Caki2 (cell line): Measurements from ENCODE around the gene GAS5. TPM values are rescaled to one million over a fixed set of nuclear protein-coding genes. Genes with fewer than 3 reads are reported as not detected.
"Not testable (repeated sequence)": the region's sequence is repeated elsewhere in the genome, so short reads cannot be mapped to it uniquely, and the experiment has no call there.

Source experiments
- DNase-seq: peaks from one replicate; pipeline ENCODE4 v3.0.0-alpha.2; 2015; ENCODE audit warnings: low read depth
- in situ Hi-C: cut with HindIII; loops from 2 replicates; pipeline ENCODE4 v1.10.0; 2016; ENCODE audit warnings: low sequenced_read_pairs, low pct_unique_long_range_greater_than_20kb, mixed read lengths
- total RNA-seq: library from RNA; depleted of rRNA; stranded (reverse); fragments of >200 nt; shearing (Covaris generic); gene quantifications from 2 replicates; pipeline ENCODE4 v1.2.3, GENCODE V29; 2014; ENCODE audit warnings: low replicate concordance

GAS5 gene
- total RNA-seq, 1 experiment from 2014 or later, result 193 TPM

DNA sequence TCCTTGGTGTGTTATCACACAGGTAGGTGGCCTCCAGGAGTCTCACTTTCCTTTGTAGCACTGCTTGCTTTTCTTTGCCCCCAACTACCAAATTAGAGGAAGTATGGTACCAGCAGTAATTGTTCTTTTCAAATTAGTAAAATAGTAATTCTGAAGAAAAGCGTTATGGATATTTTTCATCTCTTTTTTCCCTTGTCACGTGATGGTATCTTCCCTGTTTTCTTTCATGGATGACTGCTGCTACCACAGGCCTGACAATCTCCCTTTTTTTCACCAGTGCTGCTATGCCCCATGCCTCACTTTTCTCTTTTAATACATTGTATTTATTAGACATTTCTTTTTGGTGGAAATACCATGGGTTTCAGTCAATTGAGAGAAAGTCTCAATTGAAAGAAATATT lies 3.7 kb upstream of the GAS5 start:
- no peak for DNase-seq
- in situ Hi-C loops, result no loop called here

DNA sequence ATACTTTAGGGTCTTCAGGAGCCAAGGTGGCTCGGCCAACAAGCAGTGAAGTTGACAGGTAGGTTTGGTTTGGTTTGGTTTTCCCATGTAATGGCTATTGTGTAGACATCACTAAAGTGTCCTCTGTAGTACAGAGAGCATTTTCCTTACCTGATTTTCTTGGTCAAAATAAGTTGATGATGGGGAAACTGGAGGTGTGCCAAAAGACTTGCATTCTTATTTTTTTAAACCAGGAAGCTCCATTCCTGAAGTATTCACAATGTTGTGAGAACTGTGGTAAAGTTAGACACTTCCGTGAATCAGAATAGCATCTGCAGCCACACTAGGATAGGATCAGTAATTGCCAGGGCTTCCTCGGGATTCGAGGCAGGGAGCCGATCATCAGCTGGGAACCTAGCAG lies 3.3 kb upstream of the GAS5 start:
- no peak for DNase-seq
- in situ Hi-C loops, result no loop called here

DNA sequence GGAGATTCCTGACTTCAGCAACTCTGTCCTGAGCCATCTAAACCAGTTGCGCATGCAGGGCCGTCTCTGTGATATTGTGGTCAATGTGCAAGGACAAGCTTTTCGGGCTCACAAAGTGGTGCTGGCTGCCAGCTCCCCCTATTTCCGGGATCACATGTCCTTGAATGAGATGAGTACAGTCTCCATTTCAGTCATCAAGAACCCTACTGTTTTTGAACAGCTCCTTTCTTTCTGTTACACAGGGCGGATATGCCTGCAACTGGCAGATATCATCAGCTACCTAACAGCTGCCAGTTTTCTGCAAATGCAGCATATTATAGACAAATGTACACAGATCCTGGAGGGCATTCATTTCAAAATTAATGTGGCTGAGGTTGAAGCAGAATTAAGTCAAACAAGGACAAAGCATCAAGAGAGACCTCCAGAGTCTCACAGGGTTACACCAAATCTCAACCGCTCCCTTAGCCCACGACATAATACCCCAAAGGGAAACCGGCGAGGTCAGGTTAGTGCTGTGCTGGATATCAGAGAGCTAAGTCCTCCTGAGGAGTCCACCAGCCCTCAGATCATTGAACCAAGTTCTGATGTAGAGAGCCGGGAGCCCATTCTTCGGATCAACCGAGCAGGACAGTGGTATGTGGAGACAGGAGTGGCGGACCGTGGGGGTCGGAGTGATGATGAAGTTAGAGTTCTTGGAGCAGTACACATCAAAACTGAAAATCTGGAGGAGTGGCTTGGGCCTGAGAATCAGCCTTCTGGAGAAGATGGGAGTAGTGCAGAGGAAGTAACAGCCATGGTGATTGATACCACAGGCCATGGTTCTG lies 2.7 kb upstream of the GAS5 start:
- no peak for DNase-seq
- in situ Hi-C loops, result no loop called here

DNA sequence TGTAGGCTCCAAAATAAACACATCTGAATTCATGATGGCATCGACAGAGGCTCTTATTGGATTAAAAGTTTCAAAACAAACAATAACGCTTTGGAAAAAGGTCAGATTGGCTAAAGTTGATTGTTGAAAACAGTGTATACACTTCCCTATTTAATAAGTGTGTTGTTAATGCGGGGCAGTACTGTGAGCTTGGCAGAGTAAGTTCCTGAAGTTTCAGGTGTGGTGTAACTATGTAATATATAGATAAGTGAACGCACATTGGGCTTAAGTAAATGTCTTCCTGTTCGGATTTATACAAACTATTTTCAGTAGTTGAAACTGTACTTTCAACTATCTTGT lies 1.2 kb upstream of the GAS5 start:
- in situ Hi-C loops, result no loop called here
- no peak for DNase-seq

DNA sequence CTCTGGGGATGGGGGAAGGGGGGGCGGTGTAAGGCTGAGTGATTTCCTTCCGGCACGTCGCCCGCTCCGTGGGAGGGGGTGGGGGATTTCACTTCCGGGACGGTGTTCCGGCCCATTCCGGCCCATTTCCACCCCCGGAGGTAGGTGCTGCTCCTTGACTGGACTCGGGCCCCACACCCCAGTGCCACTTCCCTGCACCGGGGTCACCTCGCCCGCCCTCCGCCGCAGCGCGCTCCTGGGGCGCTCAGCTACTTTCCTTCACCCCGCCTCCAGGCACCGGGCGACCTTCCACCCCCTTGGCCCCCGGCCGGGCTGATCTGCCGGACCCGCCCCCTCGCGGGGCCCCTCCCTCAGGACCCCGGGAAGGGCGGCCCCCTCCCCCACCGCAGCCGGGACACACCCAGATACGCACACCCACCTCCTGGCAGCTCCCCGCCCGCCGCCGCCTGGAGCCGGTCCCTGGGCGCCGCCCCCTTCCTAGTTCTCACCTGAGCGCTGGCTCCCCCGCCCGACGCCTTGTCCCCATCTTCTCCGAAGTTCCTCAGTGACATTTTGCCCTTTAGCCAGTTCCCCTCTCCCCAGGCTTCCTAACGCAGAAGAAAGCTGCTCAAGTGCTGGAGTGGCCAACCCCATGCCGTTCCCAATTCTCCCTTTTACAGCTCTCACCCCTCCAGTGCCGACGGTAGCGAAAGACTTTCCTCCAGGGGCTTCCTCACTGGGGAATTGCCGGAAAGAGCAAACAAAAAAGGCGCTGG lies 654 bp upstream of the GAS5 start, which contains the start of gene ZBTB37:
Gene ZBTB37, plus strand, starts transcription at position 115 of the 755 bp plus-strand sequence. CDS start 1,846 bp downstream, outside the sequence.
- in situ Hi-C loops, result no loop called here
- peak; percentile 79 for DNase-seq

DNA sequence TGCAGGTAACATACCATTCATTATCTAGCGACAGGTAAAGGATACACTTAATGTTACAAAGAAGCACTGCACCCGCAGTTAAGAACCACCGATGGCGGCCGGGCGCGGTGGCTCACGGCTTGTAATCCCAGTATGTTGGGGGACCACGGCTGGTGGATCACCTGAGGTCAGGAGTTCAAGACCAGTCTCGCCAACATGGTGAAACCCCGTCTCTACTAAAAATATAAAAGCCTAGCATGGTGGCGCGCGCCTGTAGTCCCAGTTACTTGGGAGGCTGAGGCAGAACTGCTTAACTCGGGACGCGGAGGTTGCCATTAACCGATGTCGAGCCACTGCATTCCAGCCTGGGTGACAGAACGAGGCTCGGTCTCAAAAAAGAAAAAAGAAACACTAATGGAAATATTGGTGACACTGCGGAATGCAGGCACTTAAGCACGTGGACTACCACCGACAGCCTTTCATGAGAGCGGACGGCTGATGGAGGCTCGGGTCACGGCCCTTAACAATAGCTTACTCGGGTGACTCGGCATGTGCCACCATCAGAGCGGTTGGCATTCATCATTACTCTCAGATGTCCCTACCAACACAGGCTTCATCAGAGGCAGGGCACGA lies 542 bp downstream of the GAS5 start:
- in situ Hi-C loops, result no loop called here
- DNase-seq, result no peak

DNA sequence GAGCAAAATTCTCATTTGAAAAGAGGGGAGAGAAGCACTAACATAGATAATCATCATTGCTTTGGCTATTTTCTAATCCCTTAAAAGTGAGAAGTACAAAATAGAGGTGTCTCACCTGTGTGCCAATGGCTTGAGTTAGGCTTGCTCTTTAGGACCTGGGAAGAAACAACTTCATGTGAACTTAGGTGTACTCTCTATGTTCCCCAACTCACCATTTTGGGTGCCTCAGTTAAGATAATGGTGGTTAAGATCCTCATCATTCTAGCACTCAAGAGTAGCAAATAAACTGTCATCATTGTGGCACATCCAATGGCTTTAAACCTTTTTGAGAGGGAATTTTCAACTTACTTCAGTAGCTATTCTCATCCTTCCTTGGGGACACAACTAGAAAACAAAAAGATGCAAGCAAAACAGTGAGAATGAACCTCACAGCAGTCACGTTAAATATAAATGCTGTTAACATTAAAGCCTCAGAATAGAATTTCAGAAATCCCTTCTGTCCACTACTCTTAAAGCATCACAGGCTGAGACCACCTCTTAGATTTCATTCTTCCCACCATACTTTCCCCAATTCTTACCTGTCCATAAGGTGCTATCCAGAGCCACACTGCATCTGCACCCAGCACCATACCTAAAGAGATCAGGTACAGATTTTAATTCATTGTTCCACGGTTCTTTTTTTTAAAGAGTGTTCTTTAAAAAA lies 1.2 kb downstream of the GAS5 start:
- no peak for DNase-seq
- in situ Hi-C loops, result no loop called here

DNA sequence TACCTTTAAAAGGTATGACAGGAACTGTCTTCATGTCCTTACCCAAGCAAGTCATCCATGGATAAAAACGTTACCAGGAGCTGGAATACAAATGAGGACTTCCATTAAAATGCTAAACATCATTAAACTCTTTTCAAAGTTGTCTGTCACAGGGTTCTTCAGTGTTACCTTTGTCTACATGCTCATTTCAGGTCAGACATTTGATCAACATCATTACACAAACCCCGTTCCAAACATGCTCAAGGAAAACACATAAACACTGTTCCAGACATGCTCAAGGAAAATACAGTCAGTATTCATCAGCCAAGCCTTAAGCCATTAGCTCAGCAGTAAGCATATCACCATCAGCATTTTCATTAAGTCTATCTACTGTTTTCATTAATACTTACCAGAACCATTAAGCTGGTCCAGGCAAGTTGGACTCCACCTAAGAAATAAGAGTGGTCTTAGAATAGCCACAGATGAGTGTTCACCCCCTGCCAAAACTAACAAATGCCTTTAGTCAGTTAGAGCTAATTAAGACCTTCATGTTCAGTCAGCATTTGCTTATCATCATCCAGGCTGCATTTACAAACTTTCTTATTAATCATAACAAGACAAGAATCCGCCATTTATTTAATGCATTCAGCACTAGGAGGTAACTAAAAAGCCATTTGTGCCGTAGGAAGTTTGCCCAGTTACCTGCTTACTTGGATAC lies 2.2 kb downstream of the GAS5 start:
- DNase-seq, result no peak
- in situ Hi-C loops, result no loop called here

DNA sequence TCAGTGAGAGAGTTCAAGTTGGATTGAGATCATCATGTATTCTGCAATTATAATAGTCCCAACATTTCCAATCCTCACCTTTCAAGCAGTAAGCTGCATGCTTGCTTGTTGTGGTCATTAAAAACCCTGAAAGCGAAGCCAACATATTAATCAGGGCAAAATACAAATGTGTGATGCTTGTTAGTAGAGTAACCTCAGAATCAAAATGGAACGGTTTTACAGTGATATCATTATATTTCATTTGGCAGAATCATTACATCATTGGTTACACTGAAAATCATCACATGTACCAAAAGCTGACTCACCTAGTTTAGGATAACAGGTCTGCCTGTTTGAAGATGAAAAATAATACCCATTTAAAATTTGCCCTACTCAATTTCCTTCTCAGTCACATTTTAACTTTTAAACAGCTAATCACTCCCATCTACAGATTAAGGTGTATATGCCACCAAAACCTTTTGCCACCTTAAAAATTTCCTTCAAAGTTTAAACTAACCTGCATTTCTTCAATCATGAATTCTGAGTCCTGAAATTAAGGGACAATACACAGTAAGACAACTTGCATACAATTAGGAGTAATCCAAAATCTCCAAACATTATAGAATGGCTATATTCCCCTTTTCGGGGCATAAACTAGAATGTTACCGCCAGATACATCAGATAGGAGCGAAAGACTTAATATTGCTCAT lies 3.5 kb downstream of the GAS5 start:
- DNase-seq, result no peak
- in situ Hi-C loops, result no loop called here

DNA sequence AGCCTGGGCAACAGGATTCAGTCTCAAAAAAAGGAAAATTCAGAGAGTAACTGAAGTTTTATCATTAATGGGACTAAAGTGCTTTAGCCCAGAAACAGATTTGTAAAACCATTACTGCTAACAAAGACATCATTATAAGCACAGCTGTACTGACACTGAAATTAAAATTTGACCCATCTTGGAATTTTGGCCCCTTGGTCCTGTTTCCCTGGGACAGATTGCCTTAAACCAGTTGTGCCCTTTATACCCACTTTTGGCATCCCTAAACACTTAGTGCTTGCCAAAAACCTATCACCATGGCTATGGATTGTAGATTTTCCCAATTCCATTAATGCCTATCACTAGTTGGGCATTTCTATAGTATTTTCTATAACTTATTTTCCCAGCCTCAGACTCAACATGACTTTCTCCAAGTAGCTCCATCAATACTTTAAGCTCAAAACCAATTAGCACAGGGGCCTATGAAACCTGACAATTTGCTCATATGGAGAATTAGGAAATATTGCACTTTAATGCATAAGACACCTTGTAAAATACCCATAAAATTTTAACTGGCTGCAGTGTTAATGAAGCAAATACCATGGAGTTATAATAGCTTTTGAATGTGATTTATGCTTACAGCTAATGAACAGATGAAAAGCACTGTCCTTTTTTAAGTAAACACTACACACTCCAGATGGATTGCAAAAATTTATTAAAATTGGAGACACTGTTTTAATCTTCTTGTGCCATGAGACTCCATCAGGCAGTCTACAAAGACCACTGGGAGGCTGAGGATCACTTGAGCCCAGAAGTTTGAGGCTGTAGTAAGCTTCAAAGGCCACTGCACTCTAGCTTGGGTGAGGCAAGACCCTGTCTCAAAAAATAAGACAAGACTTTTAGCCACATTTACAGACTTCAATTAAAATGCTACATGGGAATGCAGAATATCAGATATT lies 4.3 kb downstream of the GAS5 start:
- in situ Hi-C loops, result no loop called here
- no peak for DNase-seq

DNA sequence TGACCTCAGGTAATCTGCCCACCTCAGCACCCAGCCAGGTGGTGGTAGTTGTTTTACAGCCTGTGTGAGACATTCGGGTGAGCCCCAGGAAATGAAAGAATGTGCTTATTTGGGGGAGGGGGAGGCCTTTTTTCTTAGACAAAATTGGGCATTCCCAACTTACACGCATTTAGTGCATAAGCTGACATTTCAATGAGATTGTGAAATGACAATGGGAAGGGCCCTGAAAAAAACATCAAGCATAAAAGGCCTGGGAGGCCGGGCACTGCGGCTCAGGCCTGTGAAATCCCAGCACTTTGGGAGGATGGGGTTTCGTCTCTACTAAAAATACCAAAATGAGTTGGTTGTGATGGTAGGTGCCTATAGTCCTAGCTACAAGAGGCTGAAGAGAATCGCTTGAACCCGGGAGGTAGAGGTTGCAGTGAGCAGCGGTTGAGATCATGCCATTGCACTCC lies 5.0 kb downstream of the GAS5 start:
- in situ Hi-C loops, result no loop called here
- no peak for DNase-seq

DNA sequence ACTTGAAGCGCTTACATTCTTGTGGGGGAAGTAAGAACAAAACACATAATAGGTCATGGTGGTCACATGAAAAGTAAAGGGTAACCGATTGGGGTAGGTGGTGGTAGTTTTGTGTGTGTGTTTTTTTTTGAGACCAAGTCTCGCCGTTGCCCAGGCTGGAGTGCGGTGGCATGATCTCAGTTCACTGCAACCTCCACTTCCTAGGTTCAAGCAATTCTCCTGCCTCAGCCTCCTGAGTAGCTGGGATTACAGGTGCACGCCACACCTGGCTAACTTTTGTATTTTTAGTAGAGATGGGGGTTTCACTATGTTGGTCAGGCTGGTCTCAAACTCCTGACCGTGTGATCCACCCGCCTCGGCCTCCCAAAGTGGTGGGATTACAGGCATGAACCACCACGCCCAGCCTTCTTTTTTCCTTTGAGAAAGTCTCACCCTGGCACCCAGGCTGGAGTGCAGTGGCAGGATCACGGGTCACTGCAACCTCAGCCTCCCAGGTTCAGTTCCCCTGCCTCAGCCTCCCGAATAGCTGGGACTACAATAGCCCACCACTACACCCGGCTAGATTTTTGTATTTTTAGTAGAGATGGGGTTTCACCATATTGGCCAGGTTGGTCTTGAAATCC lies 5.5 kb downstream of the GAS5 start:
- DNase-seq, in situ Hi-C loops: not testable (repeated sequence)

DNA sequence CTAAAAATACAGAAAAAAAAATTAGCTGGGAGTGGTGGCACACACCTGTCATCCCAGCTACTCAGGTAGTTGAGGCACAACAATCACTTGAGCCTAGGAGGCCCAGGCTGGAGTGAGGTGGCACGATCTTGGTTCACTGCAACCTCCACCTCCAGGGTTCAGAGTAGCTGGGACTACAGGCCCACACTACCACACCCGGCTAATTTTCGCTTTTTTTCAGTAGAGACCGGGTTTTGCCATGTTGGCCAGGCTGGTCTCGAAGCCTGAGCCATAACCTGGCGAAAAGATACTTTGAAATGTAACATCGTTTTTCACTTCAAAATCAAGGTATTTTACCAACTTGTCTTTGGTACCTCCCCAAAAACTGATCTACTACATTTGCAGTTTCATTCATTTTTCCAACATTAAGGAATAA lies 6.1 kb downstream of the GAS5 start:
- in situ Hi-C loops, result no loop called here
- DNase-seq, result no peak

DNA sequence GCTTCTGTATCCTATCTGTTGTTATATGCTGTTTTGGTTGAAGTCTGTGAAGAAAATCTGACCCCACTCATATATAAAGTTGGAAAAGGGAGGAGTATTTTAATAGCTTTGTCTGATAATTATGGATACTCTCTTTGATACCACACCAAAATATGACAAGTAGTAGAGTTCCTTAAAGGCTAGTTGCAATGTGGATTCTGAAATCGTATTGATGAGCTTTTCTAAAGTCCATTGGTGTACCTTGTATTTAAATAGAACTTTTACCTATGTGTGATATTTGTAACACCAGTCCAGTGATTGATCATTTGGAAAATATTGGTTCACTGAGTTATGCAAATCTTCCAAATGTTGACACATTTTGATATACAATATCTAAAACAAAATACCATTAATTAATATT lies 7.7 kb downstream of the GAS5 start:
- in situ Hi-C loops, result no loop called here

DNA sequence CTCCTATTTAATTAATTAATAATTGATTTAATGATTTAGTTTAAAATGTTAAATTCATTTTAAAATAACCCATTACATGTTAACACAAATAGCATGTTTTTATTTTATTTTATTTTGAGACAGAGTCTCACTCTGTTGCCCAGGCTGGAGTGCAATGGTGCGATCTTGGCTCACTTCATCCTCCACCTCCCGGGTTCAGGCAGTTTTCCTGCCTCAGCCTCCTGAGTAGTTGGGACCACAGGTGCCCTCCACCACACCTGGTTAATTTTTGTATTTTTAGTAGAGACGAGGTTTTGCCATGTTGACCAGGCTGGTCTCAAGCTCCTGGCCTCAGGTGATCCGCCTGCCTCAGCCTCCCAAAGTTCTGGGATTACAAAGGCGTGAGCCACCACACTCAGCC lies 8.2 kb downstream of the GAS5 start:
- in situ Hi-C loops, DNase-seq: not testable (repeated sequence)

More for the DNA sequence above, 7.7 kb downstream of the GAS5 start:
- no peak for DNase-seq

DNA sequence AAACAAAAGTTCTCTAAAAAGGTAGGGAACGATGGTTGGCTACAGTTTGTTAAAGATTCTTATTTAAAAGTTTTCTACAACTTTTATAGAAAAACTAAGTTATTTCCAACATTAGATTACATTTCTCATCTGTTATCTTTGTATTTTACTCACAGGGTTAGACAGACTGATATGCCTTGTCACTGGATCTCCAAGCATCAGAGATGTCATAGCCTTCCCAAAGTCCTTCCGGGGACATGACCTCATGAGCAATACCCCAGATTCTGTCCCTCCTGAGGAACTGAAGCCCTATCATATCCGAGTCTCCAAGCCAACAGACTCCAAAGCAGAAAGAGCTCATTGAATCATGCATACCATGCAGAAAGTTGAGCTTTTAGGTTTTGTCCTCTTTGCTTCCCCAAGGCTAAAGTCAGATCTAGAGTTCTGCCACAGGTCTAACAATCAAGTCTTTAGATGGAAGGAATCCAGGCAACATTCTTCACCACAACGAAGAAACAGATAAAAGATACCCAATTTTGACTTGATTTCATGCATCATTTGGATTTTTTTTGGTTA lies 10.3 kb downstream of the GAS5 start:
- in situ Hi-C loops, result no loop called here
- DNase-seq, result no peak
